Neuron (in vitro differentiated cells): ENCODE data around the gene CELA2B.
"Not testable (repeated sequence)": the region's sequence is repeated elsewhere in the genome, so short reads cannot be mapped to it uniquely, and the experiment has no call there.

ENCODE experiments used
- H2AFZ ChIP-seq: one replicate; pipeline ENCODE4 v1.6.1; 2013; ENCODE audit warnings: low read depth, mild to moderate bottlenecking, inconsistent platforms, low read length, moderate library complexity
- H3K27me3 ChIP-seq: one replicate; pipeline ENCODE4 v1.6.1; 2013; ENCODE audit warnings: low read length; ENCODE audit not compliant: insufficient read depth
- H3K36me3 ChIP-seq: one replicate; pipeline ENCODE4 v1.6.1; 2013; ENCODE audit warnings: low read length; ENCODE audit not compliant: insufficient read depth
- H3K4me1 ChIP-seq: one replicate; pipeline ENCODE4 v1.6.1; 2013; ENCODE audit warnings: low read length; ENCODE audit not compliant: insufficient read depth
- H3K4me3 ChIP-seq: 2 replicates; pipeline ENCODE4 v1.5.1; 2013; ENCODE audit warnings: mild to moderate bottlenecking, low read length, moderate library complexity
- H3K9me3 ChIP-seq: one replicate; pipeline ENCODE4 v1.6.1; 2013; ENCODE audit warnings: low read length

CELA2B gene

GRCh38 chr1:15482983-15483543, 7.2 kb downstream of the CELA2B start:
- not testable (repeated sequence) for H3K4me3 ChIP-seq, H3K36me3 ChIP-seq, H2AFZ ChIP-seq, H3K9me3 ChIP-seq, H3K4me1 ChIP-seq, H3K27me3 ChIP-seq

GRCh38 chr1:15483971-15484370, 8.1 kb downstream of the CELA2B start:
- no peak overlapping the region for H2AFZ ChIP-seq
- H3K9me3 ChIP-seq, result peaks cover 3% of the 10 kb centered on the region
- H3K27me3 ChIP-seq, result no peaks in the 10 kb centered on the region
- H3K4me3 ChIP-seq, result no peak overlapping the region
- no peaks in the 10 kb centered on the region for H3K4me1 ChIP-seq
- peaks cover 5% of the 10 kb centered on the region for H3K36me3 ChIP-seq

- H3K4me3 ChIP-seq, H3K27me3 ChIP-seq, H3K36me3 ChIP-seq, H2AFZ ChIP-seq, H3K4me1 ChIP-seq, H3K9me3 ChIP-seq: not testable (repeated sequence)
Observed at GRCh38 chr1:15484443-15484842, 8.5 kb downstream of the CELA2B start.

GRCh38 chr1:15485636-15486035, 9.7 kb downstream of the CELA2B start:
- Histone ChIP-seq H3K4me1 (no peaks in the 10 kb centered on the region), H3K27me3 (no peaks in the 10 kb centered on the region), H3K9me3 (peaks cover 3% of the 10 kb centered on the region), H3K4me3 (no peak overlapping the region), H3K36me3 (peaks cover 5% of the 10 kb centered on the region), H2AFZ (no peak overlapping the region)

- not testable (repeated sequence) for H3K36me3 ChIP-seq, H3K4me1 ChIP-seq, H3K27me3 ChIP-seq, H2AFZ ChIP-seq, H3K4me3 ChIP-seq, H3K9me3 ChIP-seq
Observed at GRCh38 chr1:15486844-15487610, 11.1 kb downstream of the CELA2B start.

- Histone ChIP-seq H2AFZ (no peak overlapping the region), H3K4me3 (no peak overlapping the region), H3K36me3 (peaks cover 14% of the 10 kb centered on the region), H3K27me3 (no peaks in the 10 kb centered on the region), H3K9me3 (peaks cover 3% of the 10 kb centered on the region), H3K4me1 (no peaks in the 10 kb centered on the region)
Observed at GRCh38 chr1:15488371-15488770, 12.5 kb downstream of the CELA2B start.

- Histone ChIP-seq H3K27me3 (no peaks in the 10 kb centered on the region), H2AFZ (no peak overlapping the region), H3K4me1 (no peaks in the 10 kb centered on the region), H3K9me3 (peaks cover 3% of the 10 kb centered on the region), H3K4me3 (no peak overlapping the region), H3K36me3 (peaks cover 19% of the 10 kb centered on the region)
Observed at GRCh38 chr1:15489052-15489736, 13.3 kb downstream of the CELA2B start.

- peaks cover 26% of the 10 kb centered on the region for H3K36me3 ChIP-seq
- not testable (repeated sequence) for H3K9me3 ChIP-seq, H3K27me3 ChIP-seq, H3K4me1 ChIP-seq, H2AFZ ChIP-seq, H3K4me3 ChIP-seq
Observed at GRCh38 chr1:15491010-15491409, 15.1 kb downstream of the CELA2B start.

- H3K4me3 ChIP-seq, result no peak overlapping the region
- H2AFZ ChIP-seq, result no peak overlapping the region
- H3K4me1 ChIP-seq, result no peaks in the 10 kb centered on the region
- no peaks in the 10 kb centered on the region for H3K9me3 ChIP-seq
- H3K36me3 ChIP-seq, result peaks cover 21% of the 10 kb centered on the region
- no peaks in the 10 kb centered on the region for H3K27me3 ChIP-seq
Observed at GRCh38 chr1:15492596-15492995, 16.7 kb downstream of the CELA2B start.

GRCh38 chr1:15493869-15494390, 18.0 kb downstream of the CELA2B start:
- H2AFZ ChIP-seq, result no peak overlapping the region
- no peak overlapping the region for H3K4me3 ChIP-seq
- H3K36me3 ChIP-seq, result peaks cover 21% of the 10 kb centered on the region
- H3K4me1 ChIP-seq, result no peaks in the 10 kb centered on the region
- H3K9me3 ChIP-seq, result no peaks in the 10 kb centered on the region
- H3K27me3 ChIP-seq, result no peaks in the 10 kb centered on the region

- H3K4me3 ChIP-seq, result no peak overlapping the region
- no peaks in the 10 kb centered on the region for H3K27me3 ChIP-seq
- H3K4me1 ChIP-seq, result no peaks in the 10 kb centered on the region
- no peaks in the 10 kb centered on the region for H3K9me3 ChIP-seq
- no peak overlapping the region for H2AFZ ChIP-seq
- peaks cover 12% of the 10 kb centered on the region for H3K36me3 ChIP-seq
Observed at GRCh38 chr1:15500184-15501178, 24.6 kb downstream of the CELA2B start.

GRCh38 chr1:15501208-15502032, 25.5 kb downstream of the CELA2B start:
- Histone ChIP-seq H3K9me3 (no peaks in the 10 kb centered on the region), H3K4me3 (no peak overlapping the region), H3K4me1 (no peaks in the 10 kb centered on the region), H2AFZ (no peak overlapping the region), H3K36me3 (peaks cover 13% of the 10 kb centered on the region), H3K27me3 (no peaks in the 10 kb centered on the region)
